Measurements from ENCODE around the gene LYPD6B.

LYPD6B gene

DNA sequence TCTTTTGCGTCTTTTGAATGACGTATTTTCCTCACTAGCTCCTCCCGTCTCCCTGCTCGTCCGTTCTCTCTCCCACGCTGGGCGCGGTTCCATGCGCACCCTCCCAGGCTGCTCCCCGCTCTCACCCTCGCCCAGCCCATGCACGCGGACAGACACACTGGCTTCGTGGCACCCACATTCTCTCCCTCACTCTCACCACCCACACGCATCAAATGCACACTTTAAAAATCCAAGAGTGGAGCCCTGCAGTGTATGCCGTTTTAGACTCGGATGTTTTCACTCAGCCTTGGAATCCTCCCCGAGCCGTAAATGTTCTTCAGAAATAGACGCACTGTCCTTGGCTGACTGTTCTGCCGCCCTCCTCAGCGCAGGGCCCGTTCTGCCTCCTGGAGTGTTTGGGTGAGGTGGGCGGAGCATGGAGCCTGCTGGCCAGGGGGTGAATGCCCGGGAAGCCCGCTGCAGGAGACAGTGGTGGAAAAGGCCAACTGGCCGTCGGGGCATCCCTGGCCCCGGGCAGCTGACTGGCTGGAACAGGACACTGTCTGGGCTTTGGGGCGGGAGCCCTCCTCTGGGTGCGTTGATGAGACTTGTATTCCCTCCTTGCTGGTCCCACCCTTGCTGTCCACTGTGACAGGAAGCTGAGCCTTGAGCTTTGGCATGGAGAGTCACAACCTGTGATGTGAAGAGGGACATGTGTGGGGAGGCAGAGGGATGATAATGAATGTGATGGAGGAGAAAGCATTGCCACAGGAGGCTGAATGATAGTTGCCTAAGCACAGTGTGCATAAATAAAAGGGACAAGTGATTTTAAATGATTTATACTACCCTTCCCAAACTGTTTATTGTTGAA lies 35.4 kb upstream of the LYPD6B start:
- no peak for DNase-seq (ENCODE audit: low read depth)
- TF ChIP-seq, protein P1, sequence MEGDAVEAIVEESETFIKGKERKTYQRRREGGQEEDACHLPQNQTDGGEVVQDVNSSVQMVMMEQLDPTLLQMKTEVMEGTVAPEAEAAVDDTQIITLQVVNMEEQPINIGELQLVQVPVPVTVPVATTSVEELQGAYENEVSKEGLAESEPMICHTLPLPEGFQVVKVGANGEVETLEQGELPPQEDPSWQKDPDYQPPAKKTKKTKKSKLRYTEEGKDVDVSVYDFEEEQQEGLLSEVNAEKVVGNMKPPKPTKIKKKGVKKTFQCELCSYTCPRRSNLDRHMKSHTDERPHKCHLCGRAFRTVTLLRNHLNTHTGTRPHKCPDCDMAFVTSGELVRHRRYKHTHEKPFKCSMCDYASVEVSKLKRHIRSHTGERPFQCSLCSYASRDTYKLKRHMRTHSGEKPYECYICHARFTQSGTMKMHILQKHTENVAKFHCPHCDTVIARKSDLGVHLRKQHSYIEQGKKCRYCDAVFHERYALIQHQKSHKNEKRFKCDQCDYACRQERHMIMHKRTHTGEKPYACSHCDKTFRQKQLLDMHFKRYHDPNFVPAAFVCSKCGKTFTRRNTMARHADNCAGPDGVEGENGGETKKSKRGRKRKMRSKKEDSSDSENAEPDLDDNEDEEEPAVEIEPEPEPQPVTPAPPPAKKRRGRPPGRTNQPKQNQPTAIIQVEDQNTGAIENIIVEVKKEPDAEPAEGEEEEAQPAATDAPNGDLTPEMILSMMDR (conservative IDR thresholded peaks at IDR 0.05; ENCODE audit: low read depth, low read length) = no peak
- H3K4me3 ChIP-seq (ENCODE audit: low read length) = no peak overlapping the region

DNA sequence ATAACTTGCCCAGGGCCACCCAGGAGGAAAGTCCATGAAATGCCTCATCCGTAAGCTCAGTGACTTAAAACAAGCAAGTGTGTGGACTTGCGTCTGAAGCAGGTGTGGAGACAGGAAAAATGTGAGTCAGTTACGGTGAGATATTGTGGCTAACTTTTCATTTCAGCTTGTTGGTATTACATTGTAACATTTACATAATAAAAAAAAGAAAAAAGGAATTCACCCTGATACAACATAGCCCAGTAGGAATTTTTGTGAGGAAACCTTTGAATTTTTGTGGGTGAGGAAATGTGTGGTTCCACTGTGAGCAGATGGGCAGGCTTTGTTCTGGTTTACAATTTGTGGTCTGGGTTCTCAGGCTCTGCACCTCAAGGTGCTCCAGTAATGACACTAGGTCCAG lies 33.7 kb upstream of the LYPD6B start:
- H3K4me3 ChIP-seq (ENCODE audit: low read length) = no peak overlapping the region
- TF ChIP-seq, protein P1 (conservative IDR thresholded peaks at IDR 0.05; ENCODE audit: low read depth, low read length) = no peak
- no peak for DNase-seq (ENCODE audit: low read depth)

DNA sequence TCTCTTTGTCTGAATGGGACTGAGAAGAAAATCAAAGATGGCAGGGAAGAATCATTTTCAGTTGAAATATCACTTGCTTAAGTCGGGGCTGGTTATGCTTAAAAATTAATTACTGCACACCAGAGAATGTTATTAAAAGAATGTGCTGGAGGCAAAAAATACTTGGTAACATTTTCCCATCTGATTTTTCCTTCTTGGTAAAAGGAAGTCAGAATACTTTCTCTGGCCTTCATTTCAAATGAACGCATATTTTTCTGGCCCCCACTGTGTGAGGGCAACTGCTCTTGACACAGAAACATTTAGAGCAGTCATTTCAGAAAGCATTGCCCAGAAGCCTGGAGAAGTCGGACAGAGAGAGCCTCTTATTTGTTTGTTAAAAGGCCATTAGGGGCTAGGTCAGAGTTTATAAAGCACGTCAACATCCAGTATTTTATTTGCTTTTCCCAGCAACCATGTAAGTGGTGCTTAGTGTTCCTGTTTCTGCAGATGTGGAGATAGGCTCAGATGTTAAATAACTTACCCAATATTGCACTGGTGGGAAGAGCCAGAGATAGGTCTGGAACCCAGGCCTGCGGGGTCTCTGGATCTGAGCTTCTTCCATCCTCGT lies 32.9 kb upstream of the LYPD6B start:
- H3K4me3 ChIP-seq (ENCODE audit: low read length) = no peak overlapping the region
- TF ChIP-seq, protein P1 (conservative IDR thresholded peaks at IDR 0.05; ENCODE audit: low read depth, low read length) = no peak
- no peak for DNase-seq (ENCODE audit: low read depth)

DNA sequence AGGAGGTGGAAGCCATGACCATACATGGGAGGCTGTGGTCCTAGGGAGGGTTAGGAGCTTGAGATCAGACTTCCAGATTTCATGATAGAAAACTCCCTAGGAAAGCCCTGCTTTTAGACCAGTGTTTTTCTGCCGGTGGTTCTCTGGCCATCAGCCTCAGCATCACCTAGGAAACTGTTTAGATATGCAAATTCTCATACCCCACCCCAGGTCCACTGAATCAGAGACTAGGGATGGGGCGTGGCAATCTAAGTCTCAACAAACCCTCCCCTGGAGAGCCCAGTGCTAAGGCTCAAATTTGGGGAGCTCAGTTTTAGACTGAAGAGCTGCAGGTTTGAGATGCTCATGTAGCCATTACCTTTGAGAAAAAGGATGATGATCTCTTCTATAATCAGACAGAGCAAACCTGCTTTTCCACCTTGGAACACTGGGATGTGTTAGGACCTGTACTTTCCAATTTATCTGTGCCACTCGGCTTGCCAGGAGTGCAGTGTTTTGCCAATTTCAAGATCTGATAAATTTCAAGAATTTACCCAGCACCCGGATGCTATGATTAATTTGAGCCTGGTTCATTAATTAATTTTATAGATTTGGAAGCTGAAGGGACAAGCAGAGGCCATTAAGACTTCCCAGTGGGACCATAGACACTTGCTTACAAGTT lies 31.5 kb upstream of the LYPD6B start:
- no peak overlapping the region for H3K4me3 ChIP-seq (ENCODE audit: low read length)
- DNase-seq (ENCODE audit: low read depth) = no peak
- TF ChIP-seq, protein P1 (conservative IDR thresholded peaks at IDR 0.05; ENCODE audit: low read depth, low read length) = no peak

DNA sequence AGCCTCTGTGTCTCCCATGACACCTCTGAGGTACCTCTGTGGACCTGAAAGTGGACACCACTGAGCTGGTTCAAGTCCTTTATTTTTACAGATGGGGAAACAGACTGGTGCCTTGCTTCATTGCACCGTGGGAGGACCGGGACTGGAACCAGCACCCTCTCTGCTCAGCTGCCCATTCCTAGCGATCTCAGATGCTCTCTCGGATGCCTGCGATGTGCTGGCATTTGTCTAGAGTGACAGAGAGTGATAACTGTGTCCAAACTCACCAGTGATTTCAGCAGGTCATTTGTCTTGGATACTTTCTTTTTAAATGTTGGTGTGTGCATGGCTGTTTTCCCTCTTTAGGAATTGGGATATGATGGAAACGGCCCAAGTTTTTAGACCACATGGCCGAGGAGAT lies 30.1 kb upstream of the LYPD6B start:
- TF ChIP-seq, protein P1 (conservative IDR thresholded peaks at IDR 0.05; ENCODE audit: low read depth, low read length) = no peak

DNA sequence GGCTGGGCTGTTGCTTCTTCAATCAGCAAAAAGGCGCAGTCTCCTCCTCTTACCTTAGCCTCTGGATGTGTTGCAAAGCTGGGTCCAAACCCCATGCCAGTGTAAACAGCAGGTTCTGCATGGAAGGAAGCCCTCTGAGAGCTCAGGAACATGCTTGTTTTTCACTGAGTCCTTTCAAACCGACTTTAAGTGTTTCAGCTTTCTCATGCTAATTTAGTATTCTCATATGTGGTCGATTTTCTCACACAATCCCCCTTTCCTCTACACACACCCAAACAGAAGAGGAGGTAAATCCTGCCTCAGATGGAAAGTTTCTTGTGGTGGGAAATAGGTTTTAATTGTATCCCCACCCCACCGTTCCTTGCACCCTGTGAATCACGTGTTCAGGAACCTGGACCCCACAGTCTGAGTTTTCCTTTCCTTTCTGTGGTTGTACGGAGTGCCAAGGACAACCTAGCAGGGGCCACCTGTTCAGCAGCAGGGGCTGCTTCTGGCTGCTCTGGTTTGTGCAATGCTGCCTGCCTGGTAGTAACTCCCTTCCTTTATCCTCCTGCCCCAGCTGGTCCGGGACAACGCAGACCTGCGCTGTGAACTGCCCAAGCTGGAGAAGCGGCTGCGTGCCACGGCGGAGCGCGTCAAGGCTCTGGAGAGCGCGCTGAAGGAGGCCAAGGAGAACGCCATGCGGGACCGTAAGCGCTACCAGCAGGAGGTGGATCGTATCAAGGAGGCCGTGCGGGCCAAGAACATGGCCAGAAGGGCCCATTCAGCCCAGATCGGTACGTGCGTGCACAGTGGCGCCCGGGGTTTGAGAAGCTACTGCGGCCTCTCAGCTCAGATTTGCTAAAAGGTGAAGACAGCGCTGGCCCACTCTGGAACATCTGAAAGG lies 28.7 kb upstream of the LYPD6B start:
- TF ChIP-seq, protein P1 (conservative IDR thresholded peaks at IDR 0.05; ENCODE audit: low read depth, low read length) = no peak
- DNase-seq (ENCODE audit: low read depth) = no peak
- H3K4me3 ChIP-seq (ENCODE audit: low read length) = no peak overlapping the region

More for the DNA sequence above, 30.1 kb upstream of the LYPD6B start:
- no peak for DNase-seq (ENCODE audit: low read depth)
- H3K4me3 ChIP-seq (ENCODE audit: low read length) = no peak overlapping the region
